Endothelial cell of umbilical vein (primary cell): ENCODE measurements around the gene FTCDNL1.

ENCODE experiments used
- CTCF ChIP-seq, 2 donors: IDR thresholded peaks; 1 replicate in 1 of 2; 2 replicates in 1 of 2; pipeline ENCODE4 v1.5.1; 2011; ENCODE audit warnings: low read length in 2 of 2, mild to moderate bottlenecking in 2 of 2, moderate library complexity in 2 of 2, control low read depth in 1 of 2, inconsistent platforms in 1 of 2, low read depth in 1 of 2; ENCODE audit not compliant: insufficient read depth in 1 of 2; ENCODE audit errors: extremely low read depth in 1 of 2
- FOS ChIP-seq: IDR thresholded peaks from 2 replicates; pipeline ENCODE4 v1.6.1; 2011; ENCODE audit warnings: mild to moderate bottlenecking, low read length, moderate library complexity, borderline replicate concordance; ENCODE audit not compliant: insufficient read depth
- GATA2 ChIP-seq: IDR thresholded peaks from 2 replicates; pipeline ENCODE4 v1.7.0; 2011; ENCODE audit warnings: low read depth, mild to moderate bottlenecking, moderate library complexity, mixed read lengths, low read length; ENCODE audit not compliant: insufficient read length, insufficient read depth
- JUN ChIP-seq: IDR thresholded peaks from 2 replicates; pipeline ENCODE4 v1.6.1; 2011; ENCODE audit warnings: borderline replicate concordance, low read depth; ENCODE audit not compliant: insufficient read length, insufficient read depth
- POLR2A ChIP-seq: IDR thresholded peaks from 2 replicates; pipeline ENCODE4 v1.6.1; 2012; ENCODE audit warnings: low read depth, mild to moderate bottlenecking, control low read depth, low read length

GRCh38 chr2:199851501-199851810, 464 bp upstream of the FTCDNL1 start:
- no peak for TF ChIP-seq CTCF (IDR thresholded peaks at IDR 0.05; ENCODE audit: extremely low read depth in 1 of 2, insufficient read depth in 1 of 2, low read depth in 1 of 2, low read length in 2 of 2)
- no peak for TF ChIP-seq POLR2A
- no peak for TF ChIP-seq FOS
- TF ChIP-seq GATA2, result no peak
- no peak for TF ChIP-seq JUN
